ENCODE data around the gene SLCO1B3. TPM values are rescaled to one million over a fixed set of nuclear protein-coding genes. Genes with fewer than 3 reads are reported as not detected.

The SLCO1B3 gene
- total and polyA plus RNA-seq, 2 donors (not counting 1 experiment from before 2014, with no cell fraction given) = not detected

DNA sequence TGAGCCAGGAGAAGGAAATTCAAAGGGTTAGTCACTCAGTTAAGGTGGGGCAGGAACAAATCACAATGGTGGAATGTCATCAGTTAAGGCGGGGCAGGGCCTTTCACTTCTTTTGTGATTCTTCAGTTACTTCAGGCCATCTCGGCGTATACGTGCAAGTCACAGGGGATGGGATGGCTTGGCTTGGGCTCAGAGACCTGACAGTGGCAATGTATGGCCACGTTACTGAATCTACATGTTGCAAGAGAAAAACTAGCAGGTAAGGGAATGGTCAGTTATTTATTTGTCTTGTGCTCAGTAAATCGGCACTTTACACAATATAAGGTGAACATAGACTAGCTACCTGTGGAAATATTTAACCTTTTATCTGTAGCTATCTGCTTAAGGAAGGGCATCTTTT lies 11.9 kb downstream of the SLCO1B3 start:
- no peak overlapping the region for H2AFZ ChIP-seq (ENCODE audit: insufficient read depth, low read depth, low read length, poor library complexity, severe bottlenecking)
- H3K27me3 Mint-ChIP-seq = no peaks in the 10 kb centered on the region
- intact Hi-C loops (cut with micrococcal nuclease) = no loop called here
- H3K27ac ChIP-seq (ENCODE audit: low read length in 2 of 2) = no peak overlapping the region
- DNase-seq (no peak), ATAC-seq (ENCODE audit: low read depth) (no peak)
- no peaks in the 10 kb centered on the region for H4K20me1 ChIP-seq (ENCODE audit: control insufficient read depth, insufficient read depth, low read length, poor library complexity, severe bottlenecking)
- H3K9me3 ChIP-seq (ENCODE audit: control extremely low read depth in 1 of 3, control insufficient read depth in 2 of 3, insufficient read depth in 1 of 3, low read length in 2 of 3) = peaks cover 0 to 3% (median 2%) of the 10 kb centered on the region in 3 donors
- no peaks in the 10 kb centered on the region for H3K79me2 ChIP-seq (ENCODE audit: control insufficient read depth, insufficient read depth, low read length)
- H3K36me3 ChIP-seq (replicated peaks in 1 of 2; ENCODE audit: control extremely low read depth in 1 of 2, control insufficient read depth in 1 of 2, extremely low read depth in 1 of 2, insufficient read depth in 2 of 2, low read length in 1 of 2) = no peaks in the 10 kb centered on the region
- H3K4me3 ChIP-seq (ENCODE audit: control extremely low read depth in 1 of 5, extremely low read depth in 1 of 5, insufficient read depth in 1 of 5, low read depth in 2 of 5, low read length in 4 of 5) = no peak overlapping the region
- H3K27me3 ChIP-seq (replicated peaks in 1 of 4; ENCODE audit: control extremely low read depth in 1 of 4, control insufficient read depth in 3 of 4, insufficient read depth in 4 of 4, low read length in 3 of 4) = no peaks in the 10 kb centered on the region
- no peaks in the 10 kb centered on the region for H3K4me1 ChIP-seq (ENCODE audit: control insufficient read depth in 2 of 2, insufficient read depth in 2 of 2, low read length in 2 of 2)
- H3K9me3 Mint-ChIP-seq (ENCODE audit: insufficient read depth) = peaks cover 3% of the 10 kb centered on the region
- H3K4me1 Mint-ChIP-seq = no peaks in the 10 kb centered on the region
- no peak overlapping the region for H3K4me3 Mint-ChIP-seq
- TF ChIP-seq, protein P1, sequence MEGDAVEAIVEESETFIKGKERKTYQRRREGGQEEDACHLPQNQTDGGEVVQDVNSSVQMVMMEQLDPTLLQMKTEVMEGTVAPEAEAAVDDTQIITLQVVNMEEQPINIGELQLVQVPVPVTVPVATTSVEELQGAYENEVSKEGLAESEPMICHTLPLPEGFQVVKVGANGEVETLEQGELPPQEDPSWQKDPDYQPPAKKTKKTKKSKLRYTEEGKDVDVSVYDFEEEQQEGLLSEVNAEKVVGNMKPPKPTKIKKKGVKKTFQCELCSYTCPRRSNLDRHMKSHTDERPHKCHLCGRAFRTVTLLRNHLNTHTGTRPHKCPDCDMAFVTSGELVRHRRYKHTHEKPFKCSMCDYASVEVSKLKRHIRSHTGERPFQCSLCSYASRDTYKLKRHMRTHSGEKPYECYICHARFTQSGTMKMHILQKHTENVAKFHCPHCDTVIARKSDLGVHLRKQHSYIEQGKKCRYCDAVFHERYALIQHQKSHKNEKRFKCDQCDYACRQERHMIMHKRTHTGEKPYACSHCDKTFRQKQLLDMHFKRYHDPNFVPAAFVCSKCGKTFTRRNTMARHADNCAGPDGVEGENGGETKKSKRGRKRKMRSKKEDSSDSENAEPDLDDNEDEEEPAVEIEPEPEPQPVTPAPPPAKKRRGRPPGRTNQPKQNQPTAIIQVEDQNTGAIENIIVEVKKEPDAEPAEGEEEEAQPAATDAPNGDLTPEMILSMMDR (IDR thresholded peaks at IDR 0.05) = no peak
- TF ChIP-seq EZH2 (IDR thresholded peaks at IDR 0.05; ENCODE audit: borderline replicate concordance, insufficient read depth, low read depth, low read length, poor library complexity, severe bottlenecking) = no peak
- no peak overlapping the region for H3K9ac ChIP-seq (ENCODE audit: low read length)
- ChIA-PET POLR2A (no interaction called here), CTCF (no interaction called here)
- WGBS (ENCODE audit: insufficient coverage) = 92% methylated on average over 5 of the region's 6 CpGs
- H3K4me2 ChIP-seq (replicated peaks; ENCODE audit: low read depth, low read length, poor library complexity, severe bottlenecking) = no peak overlapping the region
- no peak overlapping the region for H3K27ac Mint-ChIP-seq

DNA sequence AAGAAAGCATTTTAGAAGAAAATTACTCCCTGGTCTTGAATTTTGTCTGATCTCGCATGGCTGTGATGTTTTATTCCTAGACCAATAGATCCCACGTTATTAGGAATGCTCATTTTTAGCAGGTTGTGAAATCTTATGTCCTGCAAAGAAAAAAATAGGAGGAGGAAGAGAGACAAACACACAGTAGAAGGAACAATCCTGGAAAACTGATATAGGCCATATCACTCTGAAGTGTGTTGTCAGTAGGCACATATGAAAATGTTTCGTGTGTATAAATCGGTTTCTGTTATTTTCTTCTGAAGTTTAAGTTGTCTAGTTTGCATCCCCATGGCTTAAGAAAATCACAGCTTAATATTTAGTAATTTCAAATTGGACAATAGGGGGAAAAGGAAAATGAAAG lies 12.4 kb downstream of the SLCO1B3 start:
- Histone ChIP-seq H3K9ac (ENCODE audit: low read length) (no peak overlapping the region), H3K4me1 (ENCODE audit: control insufficient read depth in 2 of 2, insufficient read depth in 2 of 2, low read length in 2 of 2) (no peaks in the 10 kb centered on the region), H2AFZ (ENCODE audit: insufficient read depth, low read depth, low read length, poor library complexity, severe bottlenecking) (no peak overlapping the region), H3K27me3 (replicated peaks in 1 of 4; ENCODE audit: control extremely low read depth in 1 of 4, control insufficient read depth in 3 of 4, insufficient read depth in 4 of 4, low read length in 3 of 4) (no peaks in the 10 kb centered on the region), H3K9me3 (ENCODE audit: control extremely low read depth in 1 of 3, control insufficient read depth in 2 of 3, insufficient read depth in 1 of 3, low read length in 2 of 3) (peaks cover 0 to 2% (median 0%) of the 10 kb centered on the region in 3 donors), H4K20me1 (ENCODE audit: control insufficient read depth, insufficient read depth, low read length, poor library complexity, severe bottlenecking) (no peaks in the 10 kb centered on the region), H3K4me3 (ENCODE audit: control extremely low read depth in 1 of 5, extremely low read depth in 1 of 5, insufficient read depth in 1 of 5, low read depth in 2 of 5, low read length in 4 of 5) (no peak overlapping the region), H3K4me2 (replicated peaks; ENCODE audit: low read depth, low read length, poor library complexity, severe bottlenecking) (no peak overlapping the region), H3K79me2 (ENCODE audit: control insufficient read depth, insufficient read depth, low read length) (no peaks in the 10 kb centered on the region), H3K36me3 (replicated peaks in 1 of 2; ENCODE audit: control extremely low read depth in 1 of 2, control insufficient read depth in 1 of 2, extremely low read depth in 1 of 2, insufficient read depth in 2 of 2, low read length in 1 of 2) (no peaks in the 10 kb centered on the region), H3K27ac (ENCODE audit: low read length in 2 of 2) (no peak overlapping the region)
- no peak overlapping the region for H3K27ac Mint-ChIP-seq
- TF ChIP-seq EZH2 (IDR thresholded peaks at IDR 0.05; ENCODE audit: borderline replicate concordance, insufficient read depth, low read depth, low read length, poor library complexity, severe bottlenecking) = no peak
- TF ChIP-seq, protein P1 (IDR thresholded peaks at IDR 0.05) = no peak
- ChIA-PET CTCF (no interaction called here), POLR2A (no interaction called here)
- H3K9me3 Mint-ChIP-seq (ENCODE audit: insufficient read depth) = peaks cover 3% of the 10 kb centered on the region
- intact Hi-C loops (cut with micrococcal nuclease) = no loop called here
- H3K27me3 Mint-ChIP-seq = no peaks in the 10 kb centered on the region
- ATAC-seq (ENCODE audit: low read depth) = no peak
- no peak for DNase-seq
- no CpG with 5 or more reads among the region's 4 CpGs for WGBS (ENCODE audit: insufficient coverage)
- H3K4me3 Mint-ChIP-seq = no peak overlapping the region
- H3K4me1 Mint-ChIP-seq = no peaks in the 10 kb centered on the region

Data from B cell (primary cell).